Gastroesophageal sphincter (tissue), 4 donors: Measurements from ENCODE around the gene OAS2. TPM values are rescaled to one million over a fixed set of nuclear protein-coding genes. Genes with fewer than 3 reads are reported as not detected.
A peak's percentile ranks its signal among the peaks of the same experiment; 100 is the strongest.

Experiments used
- ATAC-seq: fragments of 150-250 bp; one replicate; pipeline ENCODE4 v1.9.1; 2016; ENCODE audit warnings: mild to moderate bottlenecking, moderate library complexity
- H3K27ac ChIP-seq, 4 donors: fragments of 200-600 bp; sonication (generic) in 3 of 4; 1 replicate in 3 of 4; 2 replicates in 1 of 4; pipeline ENCODE4 v1.5.1; 2016 to 2019
- H3K27me3 ChIP-seq: fragments of 200-600 bp; sonication (generic); one replicate; pipeline ENCODE4 v1.5.1; 2019
- H3K36me3 ChIP-seq, 2 donors: fragments of 200-600 bp; sonication (generic); one replicate each; pipeline ENCODE4 v1.5.1; 2019; ENCODE audit warnings: control low read depth in 1 of 2
- H3K4me1 ChIP-seq, 3 donors: fragments of 200-600 bp; sonication (generic); 1 replicate in 2 of 3; 2 replicates in 1 of 3; pipeline ENCODE4 v1.5.1; 2016 to 2019; ENCODE audit warnings: control low read depth in 2 of 3
- H3K4me3 ChIP-seq, 2 donors: fragments of 200-600 bp; sonication (generic); one replicate each; pipeline ENCODE4 v1.5.1; 2019; ENCODE audit warnings: mild to moderate bottlenecking in 1 of 2, moderate library complexity in 1 of 2
- H3K9me3 ChIP-seq, 3 donors: fragments of 200-600 bp; sonication (generic); one replicate each; pipeline ENCODE4 v1.5.1; 2017 to 2019; ENCODE audit warnings: control low read depth in 2 of 3
- CTCF ChIP-seq, 4 experiments: fragments of 200-600 bp in 2 of 4; fragments of 450-650 bp in 2 of 4; sonication (generic) in 1 of 4; IDR thresholded peaks; one replicate each; pipeline ENCODE4 v1.5.1; 2017 to 2019; ENCODE audit warnings: antibody characterized with exemption in 4 of 4, mild to moderate bottlenecking in 2 of 4, moderate library complexity in 2 of 4
- EP300 ChIP-seq: sonication (generic); formaldehyde crosslinking; IDR thresholded peaks from one replicate; pipeline ENCODE4 v1.6.1; 2017; ENCODE audit warnings: antibody characterized with exemption, mild to moderate bottlenecking
- POLR2A ChIP-seq, 2 donors: fragments of 450-650 bp; IDR thresholded peaks; one replicate each; pipeline ENCODE4 v1.6.1; 2017; ENCODE audit warnings: antibody characterized with exemption in 2 of 2, mild to moderate bottlenecking in 2 of 2, moderate library complexity in 1 of 2
- POLR2AphosphoS5 ChIP-seq: sonication (generic); formaldehyde crosslinking; IDR thresholded peaks from one replicate; pipeline ENCODE4 v1.6.1; 2017; ENCODE audit warnings: antibody characterized with exemption
- WGBS, 2 donors: methylation state at CpG; one replicate each; pipeline ENCODE4 v1.1.5; 2018; ENCODE audit warnings: low coverage in 1 of 2; 5-methylcytosine and 5-hydroxymethylcytosine counted together
- total RNA-seq, 4 donors: library from RNA; depleted of rRNA; stranded (reverse); fragments of >200 nt; gene quantifications; one replicate each; pipeline ENCODE4 v1.1.0, GENCODE V29; 2016

OAS2 gene, protein sequence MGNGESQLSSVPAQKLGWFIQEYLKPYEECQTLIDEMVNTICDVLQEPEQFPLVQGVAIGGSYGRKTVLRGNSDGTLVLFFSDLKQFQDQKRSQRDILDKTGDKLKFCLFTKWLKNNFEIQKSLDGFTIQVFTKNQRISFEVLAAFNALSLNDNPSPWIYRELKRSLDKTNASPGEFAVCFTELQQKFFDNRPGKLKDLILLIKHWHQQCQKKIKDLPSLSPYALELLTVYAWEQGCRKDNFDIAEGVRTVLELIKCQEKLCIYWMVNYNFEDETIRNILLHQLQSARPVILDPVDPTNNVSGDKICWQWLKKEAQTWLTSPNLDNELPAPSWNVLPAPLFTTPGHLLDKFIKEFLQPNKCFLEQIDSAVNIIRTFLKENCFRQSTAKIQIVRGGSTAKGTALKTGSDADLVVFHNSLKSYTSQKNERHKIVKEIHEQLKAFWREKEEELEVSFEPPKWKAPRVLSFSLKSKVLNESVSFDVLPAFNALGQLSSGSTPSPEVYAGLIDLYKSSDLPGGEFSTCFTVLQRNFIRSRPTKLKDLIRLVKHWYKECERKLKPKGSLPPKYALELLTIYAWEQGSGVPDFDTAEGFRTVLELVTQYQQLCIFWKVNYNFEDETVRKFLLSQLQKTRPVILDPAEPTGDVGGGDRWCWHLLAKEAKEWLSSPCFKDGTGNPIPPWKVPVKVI
- 1 to 10 TPM; 6.5 to 10.0 (median 7.5) TPM for total RNA-seq

DNA sequence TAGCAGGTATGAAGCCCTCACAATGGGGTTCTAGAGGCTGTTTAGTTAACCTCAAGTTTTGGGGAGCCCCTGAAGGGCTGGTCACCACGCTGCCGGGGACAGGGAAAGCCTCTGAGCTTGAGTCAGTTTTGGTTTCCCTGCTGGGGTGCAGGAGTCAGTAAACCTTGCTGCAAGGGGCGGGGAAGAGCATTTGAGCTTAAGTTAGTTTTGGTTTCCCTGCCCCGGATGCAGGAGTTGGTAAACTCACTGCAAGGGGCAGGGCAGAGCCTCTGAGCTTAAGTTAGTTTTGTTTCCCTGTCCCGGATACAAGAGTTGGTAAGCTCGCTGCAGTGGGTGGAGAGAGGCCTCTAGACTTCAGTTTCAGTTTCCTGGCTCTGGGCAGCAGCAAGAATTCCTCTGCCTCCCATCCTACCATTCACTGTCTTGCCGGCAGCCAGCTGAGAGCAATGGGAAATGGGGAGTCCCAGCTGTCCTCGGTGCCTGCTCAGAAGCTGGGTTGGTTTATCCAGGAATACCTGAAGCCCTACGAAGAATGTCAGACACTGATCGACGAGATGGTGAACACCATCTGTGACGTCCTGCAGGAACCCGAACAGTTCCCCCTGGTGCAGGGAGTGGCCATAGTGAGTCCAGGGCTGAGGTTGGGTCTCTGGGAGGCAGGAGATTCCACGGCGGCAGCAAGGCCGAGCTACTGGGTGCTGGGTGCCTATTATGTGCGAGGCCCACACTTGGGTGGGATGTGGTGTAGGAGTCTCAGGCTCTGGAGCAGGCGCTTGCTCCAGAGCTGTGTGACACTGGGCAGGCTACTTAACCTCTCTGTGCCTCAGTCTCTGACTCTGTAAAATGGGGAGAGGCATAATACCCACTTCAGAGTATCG is at the start of gene OAS2:
Gene OAS2, plus strand, starts transcription at position 357 of the 878 bp plus-strand sequence. Its CDS starts 90 bp downstream, at position 447.
- peak; percentile 86 for ATAC-seq
- H3K36me3 ChIP-seq, result no peaks in the 10 kb centered on the region
- H3K9me3 ChIP-seq, result peaks cover 0 to 11% (median 0%) of the 10 kb centered on the region in 3 donors
- 7 to 81% methylated on average over 2 to 3 of the region's 19 CpGs for WGBS, 2 donors
- TF ChIP-seq EP300 (no peak), POLR2A (IDR thresholded peaks at IDR 0.05) (peak; percentile 25 to 48)
- H3K4me1 ChIP-seq, result peaks cover 0 to 30% (median 2%) of the 10 kb centered on the region in 3 donors
- H3K27ac ChIP-seq, result peak within 1 kb of the TSS; percentile 2 to 83 (median 70)
- H3K4me3 ChIP-seq, result peak within 1 kb of the TSS; percentile 27 to 54
- no peaks in the 10 kb centered on the region for H3K27me3 ChIP-seq

GRCh38 chr12:112928978-112929377 is 49.3 kb upstream of the OAS2 start:
- no peak for ATAC-seq
- Histone ChIP-seq H3K36me3 (no peaks in the 10 kb centered on the region), H3K27me3 (no peaks in the 10 kb centered on the region), H3K27ac (no peak overlapping the region), H3K9me3 (peaks cover 0 to 14% (median 0%) of the 10 kb centered on the region in 3 donors), H3K4me3 (no peak overlapping the region), H3K4me1 (no peaks in the 10 kb centered on the region)
- WGBS, 2 donors, result 100% methylated on average over 1 of the region's 1 CpG; no CpG with 5 or more reads in 1 of the 2 donors
- TF ChIP-seq EP300, result no peak
- TF ChIP-seq CTCF (IDR thresholded peaks at IDR 0.05), result no peak
- no peak for TF ChIP-seq POLR2AphosphoS5
- TF ChIP-seq POLR2A (IDR thresholded peaks at IDR 0.05), result no peak

GRCh38 chr12:112929715-112930114 is 48.6 kb upstream of the OAS2 start:
- H3K4me1 ChIP-seq, result no peaks in the 10 kb centered on the region
- ATAC-seq, result no peak

DNA sequence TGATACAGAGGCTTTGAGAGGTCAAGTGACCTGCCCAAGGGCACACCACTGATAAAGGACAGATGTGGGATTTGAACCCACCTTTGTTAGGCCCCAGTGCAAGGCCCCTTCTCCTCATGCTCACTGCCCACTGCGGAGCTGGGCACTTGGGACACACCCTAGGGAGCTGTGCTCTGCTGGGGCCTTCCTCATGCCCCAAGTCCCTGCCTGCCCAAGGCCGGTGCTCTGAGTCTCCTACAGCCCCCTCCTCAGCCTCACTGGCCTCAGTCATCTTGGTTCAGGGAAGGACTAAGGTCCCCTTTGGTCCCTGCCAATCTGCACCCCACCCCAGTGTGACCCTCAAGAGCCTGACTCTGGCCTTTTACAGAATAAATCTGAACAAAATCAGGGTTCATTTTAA is 48.0 kb upstream of the OAS2 start:
- WGBS, 2 donors, result no CpG with 5 or more reads among the region's 2 CpGs
- peaks cover 0 to 14% (median 0%) of the 10 kb centered on the region in 3 donors for H3K9me3 ChIP-seq
- H3K27me3 ChIP-seq, result no peaks in the 10 kb centered on the region
- H3K4me1 ChIP-seq, result no peaks in the 10 kb centered on the region
- TF ChIP-seq POLR2A (IDR thresholded peaks at IDR 0.05) (no peak), EP300 (no peak), CTCF (IDR thresholded peaks at IDR 0.05) (no peak), POLR2AphosphoS5 (no peak)
- no peaks in the 10 kb centered on the region for H3K36me3 ChIP-seq
- no peak for ATAC-seq
- H3K4me3 ChIP-seq, result no peak overlapping the region
- H3K27ac ChIP-seq, result no peak overlapping the region

More at GRCh38 chr12:112929715-112930114, 48.6 kb upstream of the OAS2 start:
- no peaks in the 10 kb centered on the region for H3K36me3 ChIP-seq
- H3K9me3 ChIP-seq, result peaks cover 0 to 14% (median 0%) of the 10 kb centered on the region in 3 donors
- H3K27me3 ChIP-seq, result no peaks in the 10 kb centered on the region
- H3K4me3 ChIP-seq, result no peak overlapping the region
- TF ChIP-seq POLR2AphosphoS5 (no peak), EP300 (no peak), POLR2A (IDR thresholded peaks at IDR 0.05) (no peak), CTCF (IDR thresholded peaks at IDR 0.05) (no peak)
- no peak overlapping the region for H3K27ac ChIP-seq
- WGBS, 2 donors, result 100% methylated on average over 2 of the region's 3 CpGs
